Stimulated activated CD8-positive, alpha-beta memory T cell treated with anti-CD3 and anti-CD28 coated beads, Interleukin-7, amount 100 ng/mL, for 48 hours (primary cell): ENCODE measurements around the gene CAGE1.

ENCODE experiments used
- DNase-seq, 2 donors: peaks; one replicate each; pipeline ENCODE4 v3.0.0-alpha.2; 2020; ENCODE audit warnings: low read depth in 1 of 2; ENCODE audit errors: extremely low read depth in 1 of 2

The CAGE1 gene

DNA sequence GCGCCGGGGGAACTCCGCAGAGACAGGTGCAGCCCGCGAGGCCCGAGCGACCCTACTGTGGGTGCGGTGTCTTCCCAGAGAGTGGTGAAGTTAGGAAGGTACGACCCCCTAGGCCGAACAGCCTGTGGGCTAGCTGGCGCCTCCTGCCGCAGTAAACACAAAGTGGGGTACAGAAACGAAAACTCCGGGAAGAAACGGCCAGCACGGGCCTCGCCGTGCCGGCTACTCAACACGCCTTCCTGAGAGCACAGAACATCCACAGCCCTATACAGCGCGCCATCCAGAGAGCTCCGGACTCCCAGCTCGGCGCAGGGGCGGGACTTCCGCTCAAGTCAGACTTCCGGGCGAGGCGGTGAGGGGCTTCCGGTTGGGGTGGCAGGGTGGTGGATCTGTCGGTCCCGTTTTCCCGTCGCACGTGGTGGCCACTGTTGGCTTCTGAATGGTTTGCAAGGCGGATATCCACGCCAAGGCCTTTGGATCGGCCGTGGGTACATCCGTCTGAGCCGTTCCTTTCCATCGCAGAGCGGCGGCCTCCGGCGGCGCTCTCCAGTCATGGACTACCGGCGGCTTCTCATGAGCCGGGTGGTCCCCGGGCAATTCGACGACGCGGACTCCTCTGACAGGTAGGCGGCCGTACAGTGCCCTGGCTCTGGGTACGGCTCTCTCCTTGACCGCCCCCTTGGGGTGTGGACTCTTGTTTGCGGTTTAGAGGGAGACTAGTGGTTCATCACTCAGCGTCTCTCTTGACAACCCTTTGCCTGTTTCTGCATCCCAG, at the start of gene CAGE1, which contains the start of gene RIOK1:
CAGE1 (minus strand) TSS at position 292 of the 775 bp plus-strand sequence. CDS start 2,569 bp downstream, outside the sequence.
RIOK1 (plus strand) TSS at position 358 of the 775 bp plus-strand sequence; CDS start at position 553, 195 bp downstream.
- DNase-seq: peak; percentile 85 to 94

GRCh38 chr6:7439228-7439627, 49.7 kb upstream of the CAGE1 start:
- no peak for DNase-seq

GRCh38 chr6:7438011-7438410, 48.5 kb upstream of the CAGE1 start:
- no peak for DNase-seq

- no peak for DNase-seq
Measured at GRCh38 chr6:7434672-7435071, 45.1 kb upstream of the CAGE1 start.

GRCh38 chr6:7433121-7433617, 43.6 kb upstream of the CAGE1 start:
- no peak for DNase-seq

GRCh38 chr6:7432391-7433120, 43.0 kb upstream of the CAGE1 start:
- DNase-seq: no peak

DNA sequence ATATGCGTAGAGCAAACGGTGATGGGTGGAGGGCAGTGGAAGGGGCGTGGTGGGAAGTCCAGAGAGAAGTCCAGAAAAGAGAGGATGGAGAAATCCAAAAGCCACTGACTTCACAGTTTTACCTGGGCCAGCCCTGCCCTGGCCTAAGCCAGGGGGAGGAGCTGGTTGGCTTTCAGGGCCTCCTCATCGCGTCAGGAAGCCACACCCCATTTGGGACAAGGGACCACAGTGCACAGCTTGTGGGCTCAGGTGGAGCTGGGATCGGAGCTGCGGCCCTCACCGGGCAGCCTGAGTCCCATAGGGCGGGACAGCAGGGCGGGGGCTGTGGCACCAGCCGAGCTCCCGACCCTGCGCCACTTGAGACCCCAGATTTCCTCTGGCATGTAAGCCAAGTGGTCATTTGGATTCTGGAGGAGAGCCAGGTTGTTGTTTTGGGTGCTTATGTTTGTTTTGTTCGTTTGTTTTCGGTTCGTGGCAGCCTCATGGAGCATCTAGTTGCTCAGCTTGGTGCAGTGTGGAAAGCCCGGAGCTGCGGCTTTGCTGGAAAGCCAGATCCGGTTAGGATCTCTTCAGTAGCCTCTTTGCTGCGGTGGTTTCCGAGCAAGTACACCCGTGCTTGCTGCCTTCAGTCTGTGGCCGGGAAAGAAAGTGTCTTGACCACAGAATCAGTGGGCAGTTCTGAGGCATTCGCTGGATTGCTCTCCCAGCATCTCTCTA, 42.3 kb upstream of the CAGE1 start:
- no peak for DNase-seq

DNA sequence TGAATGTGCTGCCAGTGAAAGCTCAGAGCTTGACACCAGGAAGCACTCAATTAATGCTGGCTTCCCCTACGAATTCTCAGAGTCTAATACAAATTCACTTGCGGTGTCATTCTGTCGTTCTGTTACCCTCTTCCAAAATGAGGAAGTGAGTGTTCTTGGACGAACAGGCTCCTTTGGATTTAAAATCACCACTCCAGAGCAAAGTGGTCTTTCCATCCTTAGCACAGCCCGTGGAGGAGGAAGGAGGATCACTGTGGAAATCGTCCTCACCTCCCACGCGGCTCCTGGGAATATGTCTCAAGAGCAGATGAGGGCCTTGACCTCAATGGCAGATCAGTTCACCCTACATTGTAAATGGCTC, 41.8 kb upstream of the CAGE1 start:
- DNase-seq: no peak

- no peak for DNase-seq
Measured at GRCh38 chr6:7426447-7427169, 37.1 kb upstream of the CAGE1 start.

DNA sequence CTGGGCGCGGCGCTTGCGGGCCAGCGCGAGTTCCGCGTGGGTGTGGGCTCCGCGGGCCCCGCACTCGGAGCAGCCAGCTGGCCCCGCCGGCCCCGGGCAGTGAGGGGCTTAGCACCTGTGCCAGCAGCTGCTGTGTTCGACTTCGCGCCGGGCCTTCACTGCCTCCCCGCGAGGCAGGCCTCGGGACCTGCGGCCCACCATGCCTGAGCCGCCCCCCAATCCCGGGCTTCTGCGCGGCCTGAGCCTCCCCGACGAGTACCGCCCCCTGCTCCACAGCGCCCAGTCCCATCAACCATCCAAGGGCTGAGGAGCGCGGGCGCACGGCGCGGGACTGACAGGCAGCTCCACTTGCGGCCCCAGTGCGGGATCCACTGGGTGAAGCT, 36.3 kb upstream of the CAGE1 start:
- no peak for DNase-seq

GRCh38 chr6:7424967-7425807, 35.6 kb upstream of the CAGE1 start:
- no peak for DNase-seq

GRCh38 chr6:7424058-7424457, 34.5 kb upstream of the CAGE1 start:
- no peak for DNase-seq

GRCh38 chr6:7421066-7421465, 31.5 kb upstream of the CAGE1 start:
- DNase-seq: no peak

DNA sequence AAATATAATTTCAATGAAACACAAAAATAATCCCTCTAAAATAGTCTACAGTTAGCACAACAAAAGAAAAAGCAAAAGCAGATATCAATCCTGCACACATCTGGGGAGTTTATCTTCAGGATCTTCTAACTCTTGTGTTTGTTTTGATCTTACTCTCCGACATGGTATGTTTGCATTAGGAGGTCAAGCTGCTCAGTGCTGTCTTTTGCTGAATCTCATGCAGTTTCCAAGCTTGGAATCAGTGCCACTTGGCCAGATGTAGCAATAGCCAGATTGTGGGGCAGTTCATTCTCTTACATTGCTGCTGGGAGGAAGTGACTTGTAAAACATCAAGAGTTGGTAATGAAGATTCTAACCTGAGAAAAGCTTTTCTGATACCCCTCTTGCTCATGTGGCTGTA, 29.5 kb upstream of the CAGE1 start:
- no peak for DNase-seq

DNA sequence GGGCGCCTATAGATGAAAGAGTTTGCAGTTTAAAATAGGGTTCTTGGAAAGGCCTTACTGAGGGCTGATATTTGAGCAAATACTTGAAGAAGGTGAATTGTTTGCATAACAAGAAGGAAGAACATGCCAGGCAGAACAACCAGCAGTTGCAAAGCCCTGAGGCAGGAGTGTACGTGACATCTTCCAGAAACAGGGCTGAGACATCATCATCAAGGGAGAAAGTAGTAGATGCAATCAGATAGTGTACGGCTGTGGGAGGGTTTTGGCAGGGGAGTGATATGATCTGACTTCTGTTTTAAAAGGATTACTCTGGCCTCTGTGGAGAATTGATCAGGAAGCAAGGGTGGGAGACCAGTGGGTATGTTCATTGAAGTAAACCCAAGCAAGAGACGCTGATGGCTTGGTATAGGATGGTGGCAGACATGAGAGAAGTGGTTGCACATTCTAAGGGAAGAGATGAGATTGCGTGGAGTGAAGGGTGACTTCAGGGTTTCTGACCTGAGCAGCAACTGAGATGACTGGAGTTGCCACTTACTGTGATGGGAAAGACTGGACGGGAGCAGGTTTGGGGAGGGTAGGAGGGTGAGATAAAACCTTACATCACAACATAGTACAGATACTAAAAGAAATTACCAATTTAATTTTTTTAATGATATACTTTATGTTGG, 28.8 kb upstream of the CAGE1 start:
- DNase-seq: no peak

DNA sequence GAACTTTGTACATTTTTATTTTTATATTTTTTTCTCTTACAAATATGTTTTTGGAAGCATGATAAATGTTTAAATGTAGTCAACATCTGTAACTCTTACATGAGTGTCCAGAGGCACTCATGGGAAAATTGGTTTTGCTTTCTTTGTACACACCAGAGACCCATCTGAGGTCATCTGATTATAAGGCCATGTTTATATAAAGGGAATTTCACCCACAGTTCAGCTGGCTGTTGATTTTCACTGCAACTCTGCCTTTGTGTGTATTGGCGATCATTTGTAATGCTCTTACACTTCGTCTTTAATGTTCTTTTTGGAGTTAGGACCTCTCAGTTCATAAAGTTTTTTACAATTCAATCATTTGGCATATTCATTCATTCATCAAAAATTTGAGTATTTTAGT, 28.1 kb upstream of the CAGE1 start:
- DNase-seq: no peak

DNA sequence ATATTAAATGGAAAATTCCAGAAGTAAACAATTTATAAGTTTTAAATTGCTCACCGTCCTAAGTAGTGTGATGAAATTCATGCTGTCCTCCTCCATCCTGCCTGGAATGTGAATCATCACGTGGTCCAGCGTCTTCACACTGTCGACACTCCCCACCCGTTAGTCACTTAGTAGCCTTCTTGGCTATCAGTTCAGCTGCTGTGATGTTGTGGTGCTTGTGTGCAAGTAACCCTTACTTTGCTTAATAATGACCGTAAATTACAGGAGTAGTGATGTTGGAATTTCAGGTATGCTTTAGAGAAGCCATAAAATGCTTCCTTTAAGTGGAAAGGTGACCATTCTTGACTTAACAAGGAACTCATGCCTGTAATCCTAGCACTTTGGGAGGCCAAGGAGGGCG, 25.3 kb upstream of the CAGE1 start:
- no peak for DNase-seq

- DNase-seq: no peak
Measured at GRCh38 chr6:7413151-7413823, 23.7 kb upstream of the CAGE1 start.

DNA sequence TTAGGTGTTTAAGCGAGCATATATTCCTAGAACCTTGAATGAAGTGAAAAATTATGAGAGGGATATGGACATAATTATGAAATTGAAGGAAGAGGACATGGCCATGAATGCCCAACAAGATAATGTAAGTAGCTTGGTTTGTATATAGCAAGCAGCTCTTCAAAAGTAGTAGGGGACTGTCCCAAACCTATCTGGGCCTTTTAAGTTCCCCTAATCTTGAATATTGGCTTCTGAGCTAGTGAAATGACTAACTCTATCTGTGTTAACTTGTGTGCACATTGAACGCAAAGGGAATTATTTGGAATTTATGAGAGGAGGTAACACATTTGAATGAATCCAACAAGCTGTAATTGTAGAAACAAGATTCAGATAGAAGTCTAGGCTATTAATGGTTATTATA, 21.8 kb upstream of the CAGE1 start:
- DNase-seq: no peak
